Neural progenitor cell (in vitro differentiated cells): Measurements from ENCODE around the gene CD99L2.

ENCODE experiments used
- EZH2 ChIP-seq: fragments of 200-600 bp; sonication (generic); IDR thresholded peaks from 2 replicates; pipeline ENCODE4 v1.6.1; 2017; ENCODE audit warnings: antibody characterized with exemption, mild to moderate bottlenecking, moderate library complexity
- EZH2phosphoT487 ChIP-seq: fragments of 200-600 bp; sonication (generic); IDR thresholded peaks from 2 replicates; pipeline ENCODE4 v1.6.1; 2017; ENCODE audit warnings: antibody characterized with exemption
- TF ChIP-seq, protein P1 (sequence below): fragments of 200-600 bp; sonication (generic); IDR thresholded peaks from 2 replicates; pipeline ENCODE4 v1.5.1; 2017; ENCODE audit warnings: antibody characterized with exemption, mild to moderate bottlenecking

DNA sequence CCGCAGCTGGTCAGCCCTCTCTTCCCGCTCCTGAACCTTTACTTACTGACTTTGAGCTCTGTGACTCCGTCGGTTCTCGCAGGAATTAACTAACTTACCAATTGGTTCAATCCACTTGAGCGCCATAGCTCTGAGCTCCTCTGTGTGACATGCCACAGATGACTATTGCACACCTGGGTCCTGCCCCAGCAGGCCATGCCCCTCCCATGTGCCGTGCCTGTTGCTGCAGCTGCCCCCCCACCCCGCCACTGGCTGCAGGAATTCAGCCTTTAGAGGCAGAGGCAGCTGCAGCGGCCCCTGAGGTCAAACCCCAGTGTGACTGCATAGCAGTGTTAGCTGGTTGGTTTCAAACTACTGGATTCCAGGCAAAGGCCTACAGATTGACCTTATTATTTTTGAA lies 134.7 kb downstream of the CD99L2 start:
- TF ChIP-seq EZH2phosphoT487 (no peak), EZH2 (no peak)
- TF ChIP-seq, protein P1, sequence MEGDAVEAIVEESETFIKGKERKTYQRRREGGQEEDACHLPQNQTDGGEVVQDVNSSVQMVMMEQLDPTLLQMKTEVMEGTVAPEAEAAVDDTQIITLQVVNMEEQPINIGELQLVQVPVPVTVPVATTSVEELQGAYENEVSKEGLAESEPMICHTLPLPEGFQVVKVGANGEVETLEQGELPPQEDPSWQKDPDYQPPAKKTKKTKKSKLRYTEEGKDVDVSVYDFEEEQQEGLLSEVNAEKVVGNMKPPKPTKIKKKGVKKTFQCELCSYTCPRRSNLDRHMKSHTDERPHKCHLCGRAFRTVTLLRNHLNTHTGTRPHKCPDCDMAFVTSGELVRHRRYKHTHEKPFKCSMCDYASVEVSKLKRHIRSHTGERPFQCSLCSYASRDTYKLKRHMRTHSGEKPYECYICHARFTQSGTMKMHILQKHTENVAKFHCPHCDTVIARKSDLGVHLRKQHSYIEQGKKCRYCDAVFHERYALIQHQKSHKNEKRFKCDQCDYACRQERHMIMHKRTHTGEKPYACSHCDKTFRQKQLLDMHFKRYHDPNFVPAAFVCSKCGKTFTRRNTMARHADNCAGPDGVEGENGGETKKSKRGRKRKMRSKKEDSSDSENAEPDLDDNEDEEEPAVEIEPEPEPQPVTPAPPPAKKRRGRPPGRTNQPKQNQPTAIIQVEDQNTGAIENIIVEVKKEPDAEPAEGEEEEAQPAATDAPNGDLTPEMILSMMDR: no peak
